ENCODE results near the gene MYL10.

Gene MYL10

GRCh38 chr7:101629171-101629570 is at the start of gene MYL10:
Gene MYL10, minus strand, starts transcription at chr7:101629296. Its CDS starts 178 bp downstream, at chr7:101629118.
- DNase-seq, result no peak

- DNase-seq, result no peak
These were observed 49.6 kb upstream of the MYL10 start for GRCh38 chr7:101678658-101679057.

- DNase-seq, result no peak
These were observed 48.8 kb upstream of the MYL10 start for GRCh38 chr7:101677797-101678479.

GRCh38 chr7:101677391-101677790 is 48.3 kb upstream of the MYL10 start:
- no peak for DNase-seq

GRCh38 chr7:101676956-101677355 is 47.9 kb upstream of the MYL10 start:
- no peak for DNase-seq

GRCh38 chr7:101676062-101676598 is 47.0 kb upstream of the MYL10 start:
- DNase-seq, result no peak

- DNase-seq, result no peak
These were observed 45.3 kb upstream of the MYL10 start for GRCh38 chr7:101674439-101674838.

GRCh38 chr7:101673951-101674350 is 44.9 kb upstream of the MYL10 start:
- no peak for DNase-seq

- no peak for DNase-seq
These were observed 44.2 kb upstream of the MYL10 start for GRCh38 chr7:101673315-101673714.

GRCh38 chr7:101671371-101672356 is 42.6 kb upstream of the MYL10 start:
- no peak for DNase-seq

GRCh38 chr7:101669307-101669706 is 40.2 kb upstream of the MYL10 start:
- no peak for DNase-seq

- no peak for DNase-seq
These were observed 39.6 kb upstream of the MYL10 start for GRCh38 chr7:101668726-101669125.

- no peak for DNase-seq
These were observed 38.8 kb upstream of the MYL10 start for GRCh38 chr7:101667920-101668319.

- no peak for DNase-seq
These were observed 38.3 kb upstream of the MYL10 start for GRCh38 chr7:101667399-101667798.

GRCh38 chr7:101666741-101667140 is 37.6 kb upstream of the MYL10 start:
- DNase-seq, result no peak

GRCh38 chr7:101666293-101666692 is 37.2 kb upstream of the MYL10 start:
- DNase-seq, result no peak

GRCh38 chr7:101664893-101665471 is 35.9 kb upstream of the MYL10 start:
- DNase-seq, result no peak

- no peak for DNase-seq
These were observed 35.3 kb upstream of the MYL10 start for GRCh38 chr7:101664436-101664835.

GRCh38 chr7:101663747-101664146 is 34.7 kb upstream of the MYL10 start:
- no peak for DNase-seq

- DNase-seq, result no peak
These were observed 33.4 kb upstream of the MYL10 start for GRCh38 chr7:101662447-101662998.

- DNase-seq, result no peak
These were observed 30.6 kb upstream of the MYL10 start for GRCh38 chr7:101659706-101660105.

GRCh38 chr7:101657171-101657570 is 28.1 kb upstream of the MYL10 start:
- no peak for DNase-seq

GRCh38 chr7:101651112-101651511 is 22.0 kb upstream of the MYL10 start:
- no peak for DNase-seq

All from amniotic stem cell (primary cell).